ENCODE data around the gene PFKL. TPM values are rescaled to one million over a fixed set of nuclear protein-coding genes. Genes with fewer than 3 reads are reported as not detected.

PFKL gene
- total RNA-seq, 1 experiment from 2014 or later: 150 TPM

- intact Hi-C loops (cut with micrococcal nuclease): no loop called here
These were observed 50.3 kb downstream of the PFKL start for GRCh38 chr21:44349847-44350772.

GRCh38 chr21:44350773-44351481 lies 51.1 kb downstream of the PFKL start:
- peak; percentile 30; the same call in 1 of the 2 replicates for ATAC-seq
- H3K27ac ChIP-seq (ENCODE audit: low read depth, low read length): no peak overlapping the region
- CTCF ChIA-PET: no interaction called here
- intact Hi-C loops (cut with micrococcal nuclease): no loop called here
- H3K79me2 ChIP-seq (ENCODE audit: insufficient read depth, low read length): no peaks in the 10 kb centered on the region
- no peaks in the 10 kb centered on the region for H3K9me2 ChIP-seq (ENCODE audit: insufficient read depth)
- no peaks in the 10 kb centered on the region for H4K20me1 ChIP-seq (ENCODE audit: insufficient read depth)
- no peak overlapping the region for H2AFZ ChIP-seq (ENCODE audit: low read depth, low read length, poor library complexity, severe bottlenecking)
- BruUV-seq (replicated peaks): no TSS peak
- no peak overlapping the region for H3K4me3 ChIP-seq (replicated peaks in 1 of 2; ENCODE audit: low read depth in 1 of 2, low read length in 2 of 2)
- no peaks in the 10 kb centered on the region for H3K27me3 ChIP-seq (ENCODE audit: insufficient read depth, low read length)
- no peaks in the 10 kb centered on the region for H3K36me3 ChIP-seq (ENCODE audit: control insufficient read depth in 1 of 2, insufficient read depth in 2 of 2, low read length in 2 of 2)
- no peaks in the 10 kb centered on the region for H3K4me1 ChIP-seq (ENCODE audit: control insufficient read depth in 1 of 2, insufficient read depth in 2 of 2, low read length in 2 of 2)
- no peak overlapping the region for H3K4me2 ChIP-seq (ENCODE audit: low read length)
- DNase-seq (ENCODE audit: low read depth, low spot score): no peak
- RAD21 ChIA-PET (ENCODE audit: low non-redundant PET in 1 of 2, low total read pairs in 2 of 2, uncharacterized antibody in 2 of 2, unreplicated experiment in 2 of 2): no interaction called here
- no peak overlapping the region for H3K9ac ChIP-seq (ENCODE audit: low read length)
- no peaks in the 10 kb centered on the region for H3K9me3 ChIP-seq (ENCODE audit: control insufficient read depth in 1 of 2, insufficient read depth in 1 of 2, low read depth in 1 of 2, low read length in 2 of 2)
- TF ChIP-seq SIN3A (IDR thresholded peaks at IDR 0.05; ENCODE audit: low read depth) (no peak), EZH2phosphoT487 (IDR thresholded peaks at IDR 0.05; ENCODE audit: borderline replicate concordance) (no peak), MAX (IDR thresholded peaks at IDR 0.05) (no peak), POLR2AphosphoS5 (IDR thresholded peaks at IDR 0.05; ENCODE audit: low read depth, low read length) (no peak), FOSL1 (IDR thresholded peaks at IDR 0.05; ENCODE audit: low read depth) (no peak), ZNF274 (IDR thresholded peaks at IDR 0.05; ENCODE audit: low read depth, low read length) (no peak), CBX3 (IDR thresholded peaks at IDR 0.05; ENCODE audit: low read depth) (no peak), POLR2A (IDR thresholded peaks at IDR 0.05; ENCODE audit: borderline replicate concordance, extremely low read depth, insufficient read depth, insufficient read length) (no peak), ELF1 (IDR thresholded peaks at IDR 0.05; ENCODE audit: borderline replicate concordance, low read depth) (no peak)
- POLR2A ChIA-PET: no interaction called here

More at GRCh38 chr21:44349847-44350772, 50.3 kb downstream of the PFKL start:
- Histone ChIP-seq H3K4me2 (ENCODE audit: low read length) (no peak overlapping the region), H3K9ac (ENCODE audit: low read length) (no peak overlapping the region), H3K9me3 (ENCODE audit: control insufficient read depth in 1 of 2, insufficient read depth in 1 of 2, low read depth in 1 of 2, low read length in 2 of 2) (no peaks in the 10 kb centered on the region), H3K27me3 (ENCODE audit: insufficient read depth, low read length) (no peaks in the 10 kb centered on the region), H4K20me1 (ENCODE audit: insufficient read depth) (no peaks in the 10 kb centered on the region), H3K9me2 (ENCODE audit: insufficient read depth) (no peaks in the 10 kb centered on the region), H3K79me2 (ENCODE audit: insufficient read depth, low read length) (no peaks in the 10 kb centered on the region), H2AFZ (ENCODE audit: low read depth, low read length, poor library complexity, severe bottlenecking) (no peak overlapping the region), H3K4me1 (ENCODE audit: control insufficient read depth in 1 of 2, insufficient read depth in 2 of 2, low read length in 2 of 2) (no peaks in the 10 kb centered on the region), H3K4me3 (replicated peaks in 1 of 2; ENCODE audit: low read depth in 1 of 2, low read length in 2 of 2) (no peak overlapping the region), H3K27ac (ENCODE audit: low read depth, low read length) (no peak overlapping the region), H3K36me3 (ENCODE audit: control insufficient read depth in 1 of 2, insufficient read depth in 2 of 2, low read length in 2 of 2) (no peaks in the 10 kb centered on the region)
- BruUV-seq (replicated peaks): no TSS peak
- ChIA-PET RAD21 (ENCODE audit: low non-redundant PET in 1 of 2, low total read pairs in 2 of 2, uncharacterized antibody in 2 of 2, unreplicated experiment in 2 of 2) (no interaction called here), POLR2A (no interaction called here), CTCF (no interaction called here)
- ATAC-seq: no peak
- no peak for TF ChIP-seq JUND (IDR thresholded peaks at IDR 0.05)
- no peak for TF ChIP-seq POLR2A (IDR thresholded peaks at IDR 0.05; ENCODE audit: borderline replicate concordance, extremely low read depth, insufficient read depth, insufficient read length)
- TF ChIP-seq YY1 (IDR thresholded peaks at IDR 0.05; ENCODE audit: extremely low read depth, insufficient replicate concordance, low read depth, low read length): no peak
- TF ChIP-seq ATF3 (IDR thresholded peaks at IDR 0.05): no peak
- TF ChIP-seq EZH2phosphoT487 (IDR thresholded peaks at IDR 0.05; ENCODE audit: borderline replicate concordance): no peak
- TF ChIP-seq FOSL1 (IDR thresholded peaks at IDR 0.05; ENCODE audit: low read depth): no peak
- no peak for TF ChIP-seq MAX (IDR thresholded peaks at IDR 0.05)
- no peak for TF ChIP-seq EGR1 (IDR thresholded peaks at IDR 0.05; ENCODE audit: low read depth)
- no peak for TF ChIP-seq EZH2 (IDR thresholded peaks at IDR 0.05)
- no peak for DNase-seq (ENCODE audit: low read depth, low spot score)

Data from HCT116 (cell line).